Vagina (tissue), 2 donors: ENCODE results near the gene C1QC.

Experiments used
- POLR2AphosphoS5 ChIP-seq, 2 donors: sonication (generic); formaldehyde crosslinking; IDR thresholded peaks; one replicate each; pipeline ENCODE4 v1.9.0; 2017; ENCODE audit warnings: antibody characterized with exemption in 2 of 2, mild to moderate bottlenecking in 2 of 2, low read depth in 1 of 2; ENCODE audit not compliant: insufficient read depth in 1 of 2
- TF ChIP-seq, protein P1 (sequence below), 3 experiments: fragments of 450-650 bp in 2 of 3; fragments of 200-600 bp in 1 of 3; sonication (generic) in 1 of 3; IDR thresholded peaks; one replicate each; pipeline ENCODE4 v1.5.1; 2017 to 2019; ENCODE audit warnings: antibody characterized with exemption in 3 of 3, mild to moderate bottlenecking in 2 of 3, moderate library complexity in 2 of 3

- TF ChIP-seq, protein P1, sequence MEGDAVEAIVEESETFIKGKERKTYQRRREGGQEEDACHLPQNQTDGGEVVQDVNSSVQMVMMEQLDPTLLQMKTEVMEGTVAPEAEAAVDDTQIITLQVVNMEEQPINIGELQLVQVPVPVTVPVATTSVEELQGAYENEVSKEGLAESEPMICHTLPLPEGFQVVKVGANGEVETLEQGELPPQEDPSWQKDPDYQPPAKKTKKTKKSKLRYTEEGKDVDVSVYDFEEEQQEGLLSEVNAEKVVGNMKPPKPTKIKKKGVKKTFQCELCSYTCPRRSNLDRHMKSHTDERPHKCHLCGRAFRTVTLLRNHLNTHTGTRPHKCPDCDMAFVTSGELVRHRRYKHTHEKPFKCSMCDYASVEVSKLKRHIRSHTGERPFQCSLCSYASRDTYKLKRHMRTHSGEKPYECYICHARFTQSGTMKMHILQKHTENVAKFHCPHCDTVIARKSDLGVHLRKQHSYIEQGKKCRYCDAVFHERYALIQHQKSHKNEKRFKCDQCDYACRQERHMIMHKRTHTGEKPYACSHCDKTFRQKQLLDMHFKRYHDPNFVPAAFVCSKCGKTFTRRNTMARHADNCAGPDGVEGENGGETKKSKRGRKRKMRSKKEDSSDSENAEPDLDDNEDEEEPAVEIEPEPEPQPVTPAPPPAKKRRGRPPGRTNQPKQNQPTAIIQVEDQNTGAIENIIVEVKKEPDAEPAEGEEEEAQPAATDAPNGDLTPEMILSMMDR (IDR thresholded peaks at IDR 0.05), result no peak
- no peak for TF ChIP-seq POLR2AphosphoS5 (IDR thresholded peaks at IDR 0.05; ENCODE audit: insufficient read depth in 1 of 2, low read depth in 1 of 2)
Measured at GRCh38 chr1:22613951-22614350, 29.5 kb upstream of the C1QC start.
